ENCODE data around the gene LNX1.

Gene LNX1

DNA sequence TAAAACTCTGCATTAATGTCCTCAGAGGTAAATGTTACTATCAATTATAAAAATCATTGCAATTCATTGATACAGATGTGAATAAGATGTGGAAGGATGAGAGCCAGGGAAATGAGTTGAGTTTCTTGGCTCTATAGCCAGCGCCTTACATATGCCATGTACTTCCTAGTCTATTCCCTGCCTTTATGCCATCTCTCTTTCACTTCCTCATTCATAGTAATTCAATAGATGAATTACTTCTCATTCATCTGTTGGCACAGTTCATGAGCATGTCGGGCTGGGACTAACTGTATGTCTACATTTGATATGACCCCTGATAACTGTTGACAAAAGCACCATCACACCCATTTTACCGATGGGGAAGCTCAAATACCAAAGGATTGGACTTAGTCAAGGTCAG lies 55.7 kb downstream of the LNX1 start:
- no peak for DNase-seq (ENCODE audit: low read depth, low spot score)

DNA sequence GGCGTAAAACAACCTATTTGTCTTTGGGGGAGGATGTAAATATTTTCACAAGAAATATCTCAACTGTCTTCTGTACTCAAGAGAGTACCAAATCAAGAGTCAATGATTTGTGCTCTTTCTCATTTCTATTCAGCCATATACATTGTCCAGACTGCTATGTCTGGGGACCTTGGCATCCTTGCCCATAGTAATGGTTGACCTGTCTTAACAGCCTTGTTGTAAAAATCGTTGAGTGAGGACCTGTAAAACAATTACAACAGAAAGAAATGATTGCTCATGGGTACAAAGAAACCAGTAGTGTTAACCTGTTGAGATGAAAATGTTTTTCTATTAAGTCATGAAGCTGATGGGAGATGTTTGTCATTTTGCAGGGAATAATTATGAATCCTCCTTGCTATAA lies 56.6 kb downstream of the LNX1 start:
- no peak for DNase-seq (ENCODE audit: low read depth, low spot score)

DNA sequence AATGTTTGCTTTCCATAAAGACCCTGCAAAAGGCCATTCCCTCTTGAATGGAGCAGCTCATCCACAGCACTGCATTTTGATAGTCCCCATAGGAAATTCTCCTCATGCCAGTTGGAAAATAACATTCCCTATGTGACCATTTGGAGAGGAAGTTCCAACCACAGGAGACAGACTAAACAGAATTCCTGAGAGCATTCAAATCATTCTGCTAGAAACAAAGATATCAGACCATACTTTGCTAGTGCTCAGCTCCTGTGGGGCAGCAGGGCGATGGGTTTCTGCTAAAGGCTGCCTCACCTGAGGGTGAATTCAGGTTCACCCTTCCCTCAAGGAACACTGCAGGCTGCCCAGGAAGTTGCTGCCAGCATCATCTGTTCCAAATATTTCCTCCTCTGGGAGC lies 58.8 kb downstream of the LNX1 start:
- DNase-seq (ENCODE audit: low read depth, low spot score) = no peak

DNA sequence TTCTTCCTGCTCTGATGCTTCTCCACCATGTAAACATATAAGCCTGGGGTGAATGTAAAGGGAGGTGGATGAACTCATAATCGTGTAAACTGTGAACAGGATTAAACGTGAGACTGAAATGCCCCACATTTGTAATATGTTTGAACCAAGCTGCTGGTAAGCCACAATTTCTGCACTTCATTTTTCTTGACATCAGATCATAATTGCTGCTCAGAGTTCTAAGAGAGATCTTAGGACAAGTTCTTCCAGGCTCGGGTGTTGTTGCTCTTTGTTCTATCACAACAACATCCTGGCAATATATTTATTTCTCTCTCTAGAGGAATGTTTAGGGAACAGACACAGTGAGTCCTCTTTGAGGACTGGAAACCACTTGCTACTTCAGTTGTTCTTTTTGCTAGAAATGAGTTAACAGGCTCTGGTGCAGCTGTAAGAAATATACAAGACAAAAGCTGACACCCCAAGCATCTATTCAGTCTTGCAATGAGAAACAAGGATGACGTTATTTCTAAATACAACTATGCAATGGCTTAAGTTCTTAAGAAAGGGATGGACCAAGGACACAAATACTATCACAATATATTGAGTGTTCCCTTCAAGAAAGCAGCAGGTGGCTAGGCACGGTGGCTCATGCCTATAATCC lies 59.6 kb downstream of the LNX1 start:
- no peak for DNase-seq (ENCODE audit: low read depth, low spot score)

DNA sequence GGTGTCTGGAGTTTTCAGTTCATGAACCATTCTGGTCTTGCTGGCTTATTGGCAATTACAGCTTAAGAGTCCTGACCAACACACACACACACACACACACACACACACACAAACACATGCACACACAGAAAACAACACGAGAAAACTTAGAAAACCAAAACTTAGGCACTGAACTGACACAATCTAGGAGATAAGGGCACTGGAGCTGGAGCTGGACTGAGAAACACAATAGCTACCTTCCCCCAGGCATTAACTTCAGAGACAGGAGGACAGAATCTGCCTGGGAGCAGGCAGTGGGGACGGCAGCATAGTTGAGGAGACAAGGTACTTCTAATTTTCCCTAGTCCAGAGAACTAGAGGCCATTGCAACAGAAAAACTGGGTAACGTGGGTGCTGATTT lies 62.3 kb downstream of the LNX1 start:
- DNase-seq (ENCODE audit: low read depth, low spot score) = no peak

DNA sequence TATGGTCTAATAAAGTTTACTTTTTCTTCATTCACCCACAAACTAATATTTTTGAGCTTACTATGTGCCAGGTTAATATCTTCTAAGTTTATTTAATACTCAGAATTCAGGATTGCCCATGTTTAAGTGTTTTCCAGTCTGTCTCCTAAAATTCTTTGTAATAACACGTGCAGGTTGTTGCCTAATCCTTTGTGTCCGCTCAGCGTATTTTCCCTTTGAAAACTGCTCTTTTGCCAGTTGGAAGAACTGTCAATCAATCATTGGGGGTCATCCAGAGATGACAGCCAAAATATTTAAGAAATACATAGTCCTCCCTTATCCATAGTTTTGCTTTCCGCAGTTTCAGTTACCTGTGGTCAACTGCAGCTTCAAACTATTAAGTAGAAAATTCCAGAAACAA lies 63.4 kb downstream of the LNX1 start:
- DNase-seq (ENCODE audit: low read depth, low spot score) = no peak

DNA sequence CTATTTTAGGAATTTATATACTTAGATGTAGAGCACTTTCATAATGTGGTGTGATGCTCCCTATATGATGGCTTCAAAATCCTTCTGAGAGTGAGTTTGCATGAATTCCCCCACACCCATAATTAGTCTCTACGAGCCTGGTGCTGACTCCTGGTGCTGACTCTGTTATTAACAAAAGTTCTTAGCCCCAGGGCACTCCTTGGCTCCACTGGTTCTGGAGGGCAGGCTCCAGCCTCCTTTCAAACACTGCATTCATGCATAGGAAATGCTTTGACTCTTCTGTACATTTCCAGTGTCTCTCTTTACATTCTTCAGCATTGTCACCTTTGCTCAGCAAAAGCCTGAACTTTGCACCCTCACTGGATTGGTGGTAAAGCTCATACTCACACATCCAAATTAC lies 64.0 kb downstream of the LNX1 start:
- no peak for DNase-seq (ENCODE audit: low read depth, low spot score)

DNA sequence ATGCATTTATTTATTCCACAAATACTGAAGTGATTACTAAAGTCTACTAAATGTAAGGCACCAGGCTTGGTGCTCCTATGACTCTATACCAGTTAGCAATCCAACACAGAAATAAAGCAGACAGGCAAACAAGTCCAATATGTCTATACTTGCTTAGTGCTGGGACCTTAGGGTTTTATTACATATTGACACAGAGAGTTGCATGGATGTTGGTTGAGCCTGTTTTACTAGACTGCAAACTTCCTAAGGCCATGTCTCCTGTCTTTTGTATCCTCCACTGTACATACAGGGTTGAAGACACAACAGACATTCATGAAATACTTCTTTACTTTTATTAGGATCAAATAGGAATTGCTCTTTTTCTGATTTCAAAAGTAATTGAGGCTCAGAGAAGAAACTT lies 69.0 kb downstream of the LNX1 start:
- DNase-seq (ENCODE audit: low read depth, low spot score) = no peak

DNA sequence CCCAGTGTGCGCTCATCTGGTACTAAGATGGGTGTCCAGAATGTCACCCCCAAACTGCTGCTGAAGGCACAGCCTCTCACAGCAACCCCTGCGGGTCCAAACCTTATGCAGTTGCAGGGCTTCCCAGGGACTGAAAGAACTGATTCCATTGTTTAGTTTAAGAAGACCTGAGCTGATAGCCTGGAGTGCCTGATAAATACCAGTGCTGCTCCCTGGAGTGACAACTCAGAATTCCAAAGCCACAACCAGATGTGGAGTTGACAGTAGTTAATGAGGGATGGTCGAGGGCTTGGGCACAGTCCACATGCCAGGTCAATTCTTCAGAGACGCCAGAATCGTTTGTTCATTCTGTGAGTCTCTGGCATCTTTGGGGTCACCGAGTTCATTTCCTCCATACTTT lies 71.2 kb downstream of the LNX1 start:
- no peak for DNase-seq (ENCODE audit: low read depth, low spot score)

DNA sequence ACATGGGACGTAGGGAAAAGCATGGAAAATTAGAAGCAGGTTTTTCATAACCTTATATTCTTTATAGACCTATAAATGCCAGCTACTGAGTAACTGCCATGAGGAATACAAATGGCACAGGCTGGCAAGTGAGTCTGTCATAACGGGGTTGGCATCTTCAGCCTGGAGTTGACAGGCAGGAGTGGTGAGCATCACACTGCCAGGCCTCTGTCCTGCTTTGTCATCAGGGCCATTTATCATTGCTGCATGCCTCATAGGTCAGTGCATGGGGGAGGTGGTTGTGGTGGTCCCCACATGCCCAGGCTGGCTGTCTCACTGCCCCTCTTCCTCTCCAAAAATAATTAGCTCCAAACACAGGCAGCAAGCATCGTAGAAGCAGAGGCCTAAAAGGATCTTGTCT lies 72.5 kb downstream of the LNX1 start:
- no peak for DNase-seq (ENCODE audit: low read depth, low spot score)

DNA sequence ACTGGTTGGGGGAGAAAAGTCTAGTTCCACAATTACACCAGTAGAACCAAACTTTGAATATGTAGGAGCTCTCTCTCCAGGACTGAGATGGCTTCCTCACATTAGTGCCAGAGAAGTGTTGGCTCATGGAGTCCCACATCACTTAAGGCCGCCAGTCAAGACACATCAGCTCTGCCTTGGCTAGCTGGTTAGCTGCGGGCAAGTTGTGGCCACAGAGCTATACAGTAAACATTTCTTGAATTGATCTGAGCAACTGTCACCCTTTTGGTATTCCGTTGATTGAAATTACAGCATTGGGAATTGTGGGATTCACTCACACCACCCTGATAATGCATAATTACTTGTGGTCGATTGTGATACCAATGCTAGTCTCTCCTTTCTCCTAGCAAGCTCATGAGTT lies 76.2 kb downstream of the LNX1 start:
- DNase-seq (ENCODE audit: low read depth, low spot score) = no peak

DNA sequence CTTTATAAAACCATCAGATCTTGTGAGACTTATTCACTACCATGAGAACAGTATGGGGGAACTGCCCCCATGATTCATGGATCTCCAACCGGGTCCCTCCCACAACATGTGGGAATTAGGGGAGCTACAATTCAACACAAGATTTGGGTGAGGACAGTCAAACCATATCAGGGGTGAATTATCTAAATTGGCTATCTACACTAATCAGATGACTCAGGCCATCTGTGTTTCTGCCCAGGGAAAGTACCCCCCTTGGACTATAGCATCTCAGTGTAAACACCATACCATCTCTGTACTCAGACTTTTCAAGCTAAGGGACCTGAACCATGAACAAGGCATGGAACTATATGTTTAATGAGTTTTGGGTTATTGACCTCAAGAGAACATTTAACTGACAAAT lies 76.8 kb downstream of the LNX1 start:
- DNase-seq (ENCODE audit: low read depth, low spot score) = no peak

DNA sequence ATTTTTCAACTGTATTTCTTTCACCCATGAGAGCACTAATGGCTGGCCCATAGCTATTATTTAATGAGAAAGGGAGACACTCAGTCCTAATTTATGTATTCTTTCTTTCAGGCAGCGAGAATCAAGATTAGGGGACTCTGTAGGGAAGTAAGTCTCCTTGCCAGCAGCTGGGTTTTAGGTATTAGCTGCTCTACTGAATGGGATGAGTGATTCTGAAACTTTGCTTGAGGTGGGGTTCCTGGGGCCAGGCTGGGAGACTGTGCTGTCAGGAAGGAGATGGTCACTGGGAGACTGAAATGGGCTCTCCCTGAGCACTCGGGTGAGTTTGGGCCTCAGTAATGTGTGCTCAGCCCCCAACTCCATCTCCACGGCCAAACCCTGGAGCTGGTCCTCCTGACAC lies 78.7 kb downstream of the LNX1 start:
- no peak for DNase-seq (ENCODE audit: low read depth, low spot score)

DNA sequence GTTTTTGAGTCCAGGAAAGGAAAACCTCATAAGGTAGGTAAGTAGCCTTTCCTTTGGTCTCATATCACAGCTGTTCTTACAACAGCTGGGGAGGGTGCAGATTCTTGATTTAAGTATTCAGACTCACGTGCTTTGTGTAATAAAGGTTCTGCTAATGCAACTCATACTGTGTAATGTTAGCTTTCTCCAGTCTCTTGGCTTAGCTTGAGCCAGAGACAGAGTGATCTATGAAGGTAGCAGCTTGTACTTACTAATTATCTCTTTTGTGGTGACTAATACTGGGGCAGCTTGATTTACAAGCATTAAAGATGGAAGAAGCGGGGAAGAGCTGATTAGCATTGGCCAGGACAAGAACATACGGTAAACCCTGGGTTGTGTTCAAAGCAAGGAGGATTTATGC lies 80.3 kb downstream of the LNX1 start:
- DNase-seq (ENCODE audit: low read depth, low spot score) = no peak

DNA sequence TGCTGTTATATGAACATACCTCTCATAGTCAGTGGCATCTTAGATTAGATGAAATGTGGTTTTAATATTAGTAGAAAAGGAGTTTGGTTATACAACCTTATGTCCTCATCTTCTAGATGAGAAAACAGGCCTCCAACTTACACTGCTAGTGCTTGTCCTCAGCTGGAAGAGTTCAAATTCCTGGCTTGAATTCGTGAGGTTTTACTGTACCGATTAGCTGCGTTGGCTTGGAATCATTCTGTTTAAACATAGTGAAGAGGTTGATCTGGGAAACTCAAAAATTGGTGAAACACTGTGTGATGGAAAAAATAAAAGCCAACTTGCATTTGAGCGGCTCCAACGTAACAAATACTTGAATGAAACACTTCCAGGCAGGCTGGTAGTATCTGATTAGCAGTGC lies 81.0 kb downstream of the LNX1 start:
- no peak for DNase-seq (ENCODE audit: low read depth, low spot score)

DNA sequence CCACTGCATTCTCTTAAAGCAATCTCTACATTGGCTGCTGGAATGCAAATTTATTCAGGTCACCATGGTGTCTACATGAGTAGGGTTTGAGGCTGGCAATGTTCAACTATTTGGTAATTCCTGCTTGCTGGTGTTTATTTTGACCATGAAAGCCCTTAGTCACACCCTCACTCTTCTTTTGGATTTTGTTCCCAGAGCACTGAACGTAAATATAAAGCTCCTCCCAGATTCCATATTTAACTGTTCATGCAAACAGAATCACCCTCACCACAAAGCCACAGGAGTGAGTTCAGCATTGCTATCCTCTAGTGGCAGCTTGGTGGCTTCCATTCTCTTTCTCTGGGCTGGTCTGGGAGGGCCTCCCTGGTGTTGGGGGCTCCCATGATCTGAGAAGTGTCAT lies 82.8 kb downstream of the LNX1 start:
- DNase-seq (ENCODE audit: low read depth, low spot score) = no peak

DNA sequence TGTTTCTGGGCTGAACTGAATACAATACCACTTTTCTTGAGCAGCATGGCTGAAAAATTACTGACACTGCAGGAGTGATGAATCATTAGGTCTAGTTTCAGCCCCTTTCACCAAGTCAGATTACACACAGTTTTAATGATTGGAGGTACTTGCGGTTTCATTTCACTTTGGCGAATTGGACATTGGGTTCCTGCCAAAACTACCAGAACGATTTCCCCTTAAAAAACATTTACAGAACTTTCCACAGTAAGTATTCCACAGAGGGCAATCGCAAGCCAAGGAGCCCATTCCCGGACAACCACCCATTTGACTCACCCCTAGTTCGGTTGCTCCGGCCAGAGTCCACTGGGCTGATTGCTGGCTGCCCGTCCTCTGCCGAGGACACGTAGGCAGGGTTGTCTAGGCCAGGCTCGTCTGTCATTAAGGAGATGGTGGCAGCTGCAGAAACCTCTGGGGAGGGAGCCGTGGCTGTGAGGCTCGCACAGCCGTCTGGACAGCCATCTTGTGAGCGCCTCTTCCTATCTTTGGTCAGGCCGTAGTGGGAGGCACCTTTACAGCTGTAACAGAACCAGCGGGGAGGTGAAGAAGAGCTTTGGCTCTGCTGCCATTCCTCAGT lies 83.5 kb downstream of the LNX1 start:
- DNase-seq (ENCODE audit: low read depth, low spot score) = no peak

DNA sequence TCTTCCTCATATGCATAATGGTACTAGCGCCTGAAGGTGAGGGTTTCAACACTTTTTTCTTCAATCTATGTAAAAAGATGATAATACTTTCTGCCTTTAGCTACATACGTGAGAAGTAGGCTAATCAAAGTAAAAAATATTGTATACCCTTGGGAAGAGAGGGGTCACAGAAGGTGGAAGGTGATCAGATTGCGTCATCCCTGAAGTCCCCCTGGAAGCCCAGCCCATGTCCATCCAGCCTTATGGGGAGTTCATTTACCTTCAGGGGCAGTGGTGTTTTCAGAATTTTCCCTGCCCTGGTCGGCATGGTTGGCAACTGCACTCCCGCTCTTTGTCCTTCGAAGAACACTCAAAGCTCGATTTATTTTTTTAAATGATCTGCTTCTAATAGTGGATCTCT lies 84.2 kb downstream of the LNX1 start:
- DNase-seq (ENCODE audit: low read depth, low spot score) = no peak

DNA sequence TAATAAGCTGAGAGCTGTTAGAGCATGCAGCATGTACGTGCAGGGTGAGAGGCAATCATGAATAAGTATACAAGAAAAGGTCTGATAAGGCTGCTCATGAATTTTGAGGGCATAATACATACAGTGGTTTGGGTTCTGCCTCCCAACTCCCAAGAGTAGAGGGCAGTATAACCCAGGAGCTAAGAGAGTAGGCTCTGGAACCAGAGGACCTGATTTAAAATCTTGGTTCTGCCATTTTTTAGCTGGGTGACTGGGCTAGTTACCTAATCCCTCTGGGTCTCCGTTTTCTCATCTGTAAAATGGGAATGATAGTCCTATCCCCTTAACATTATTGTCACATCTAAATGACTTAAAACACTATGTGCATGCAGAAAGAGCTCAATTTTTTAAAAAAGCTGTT lies 85.3 kb downstream of the LNX1 start:
- DNase-seq (ENCODE audit: low read depth, low spot score) = no peak

DNA sequence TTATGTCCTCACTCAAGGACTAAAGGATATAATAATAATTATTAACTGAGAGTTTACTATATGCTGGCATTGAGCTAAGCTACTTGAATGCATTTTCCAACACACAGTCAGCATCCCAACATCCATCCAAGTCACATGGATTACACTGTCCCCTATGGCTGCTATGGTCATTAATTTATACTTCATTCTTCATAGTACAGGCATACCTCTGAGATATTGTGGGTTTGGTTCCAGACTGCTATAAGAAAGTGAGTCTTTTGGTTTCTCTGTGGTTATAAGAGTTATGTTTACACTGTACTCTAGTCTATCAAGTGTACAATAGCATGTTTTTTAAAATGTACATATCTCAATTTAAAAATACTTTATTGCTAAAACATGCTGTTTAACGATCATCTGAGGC lies 89.2 kb downstream of the LNX1 start:
- no peak for DNase-seq (ENCODE audit: low read depth, low spot score)

DNA sequence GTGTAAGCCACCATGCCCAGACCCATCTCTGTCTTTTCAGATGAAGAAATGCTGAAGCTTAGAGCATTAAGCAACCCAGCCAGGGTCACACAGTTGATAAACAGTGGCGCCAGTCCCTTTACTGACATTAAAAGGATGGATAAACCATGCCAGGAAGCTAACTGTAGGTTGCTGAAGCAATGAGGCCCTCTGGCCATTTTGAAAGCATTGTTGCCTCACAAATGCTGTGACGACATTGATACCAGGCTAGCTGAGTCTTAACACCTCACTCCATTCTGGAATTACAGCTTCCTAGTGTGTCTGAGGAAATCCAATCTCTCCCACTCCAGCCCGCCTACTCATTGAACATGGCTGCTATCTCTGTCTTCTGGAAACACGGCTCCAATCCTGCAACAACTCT lies 89.7 kb downstream of the LNX1 start:
- DNase-seq (ENCODE audit: low read depth, low spot score) = no peak

DNA sequence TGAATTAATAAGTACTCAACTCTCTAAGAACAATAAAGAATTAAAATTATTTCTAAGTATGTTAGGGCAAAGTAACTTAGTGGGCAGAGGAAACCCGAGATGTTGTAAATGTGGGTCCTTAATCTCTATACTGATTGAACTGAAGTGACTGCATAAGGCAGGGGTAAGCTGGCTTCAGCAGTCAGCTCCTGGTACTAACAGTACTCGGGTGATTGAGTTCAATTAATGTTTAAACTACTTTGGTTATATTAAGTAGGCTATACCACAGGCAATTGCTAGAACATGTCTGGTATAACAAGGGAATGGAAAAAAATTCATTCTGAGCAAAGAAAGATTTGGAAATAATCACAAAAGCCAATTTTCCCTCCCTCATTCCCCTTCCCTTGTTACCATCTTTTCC lies 90.7 kb downstream of the LNX1 start:
- no peak for DNase-seq (ENCODE audit: low read depth, low spot score)

DNA sequence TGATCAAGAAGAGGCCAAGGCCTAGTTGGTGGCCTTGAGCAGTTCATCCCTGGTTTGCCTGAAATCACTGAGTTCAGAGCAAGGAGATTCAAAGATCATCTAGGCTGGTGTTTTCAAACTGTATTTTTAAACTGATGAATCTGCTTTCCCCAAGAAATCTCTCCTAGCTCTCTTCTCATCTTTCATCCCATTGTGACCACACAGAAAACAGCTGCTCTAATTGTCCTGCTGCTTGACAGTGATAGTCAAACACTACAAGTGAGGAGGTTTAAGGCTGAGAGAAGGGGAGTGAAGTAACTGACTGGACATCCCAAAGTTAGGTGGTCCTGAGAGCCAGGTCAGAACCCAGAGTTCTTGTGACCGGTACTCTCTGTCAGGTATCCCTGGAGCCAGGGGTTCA lies 91.5 kb downstream of the LNX1 start:
- DNase-seq (ENCODE audit: low read depth, low spot score) = no peak

DNA sequence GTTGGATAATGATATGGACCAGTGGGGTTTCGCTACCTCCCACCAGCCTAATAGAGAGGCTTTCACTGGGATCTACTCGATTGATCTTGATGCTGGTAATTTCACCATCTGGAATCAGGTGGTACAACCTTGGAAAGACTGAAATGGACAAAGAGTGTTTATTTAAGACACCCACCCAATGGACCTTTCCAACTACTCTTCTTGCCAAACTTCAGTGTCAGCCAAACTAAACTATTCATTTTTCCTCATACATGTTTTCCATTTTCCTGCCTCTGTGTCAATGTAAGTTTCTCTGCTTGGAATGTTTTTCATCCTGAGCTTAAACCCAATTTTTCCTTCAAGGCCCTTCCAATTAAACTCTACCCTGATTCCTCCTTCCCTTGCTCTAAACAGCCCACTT lies 92.6 kb downstream of the LNX1 start:
- DNase-seq (ENCODE audit: low read depth, low spot score) = no peak

All from activated CD4-positive, CD25-positive, alpha-beta regulatory T cell treated with anti-CD3 and anti-CD28 coated beads, Interleukin-2, amount 50 U/mL, for 16 hours (primary cell).